Measurements from ENCODE around the gene NCK1.

DNA sequence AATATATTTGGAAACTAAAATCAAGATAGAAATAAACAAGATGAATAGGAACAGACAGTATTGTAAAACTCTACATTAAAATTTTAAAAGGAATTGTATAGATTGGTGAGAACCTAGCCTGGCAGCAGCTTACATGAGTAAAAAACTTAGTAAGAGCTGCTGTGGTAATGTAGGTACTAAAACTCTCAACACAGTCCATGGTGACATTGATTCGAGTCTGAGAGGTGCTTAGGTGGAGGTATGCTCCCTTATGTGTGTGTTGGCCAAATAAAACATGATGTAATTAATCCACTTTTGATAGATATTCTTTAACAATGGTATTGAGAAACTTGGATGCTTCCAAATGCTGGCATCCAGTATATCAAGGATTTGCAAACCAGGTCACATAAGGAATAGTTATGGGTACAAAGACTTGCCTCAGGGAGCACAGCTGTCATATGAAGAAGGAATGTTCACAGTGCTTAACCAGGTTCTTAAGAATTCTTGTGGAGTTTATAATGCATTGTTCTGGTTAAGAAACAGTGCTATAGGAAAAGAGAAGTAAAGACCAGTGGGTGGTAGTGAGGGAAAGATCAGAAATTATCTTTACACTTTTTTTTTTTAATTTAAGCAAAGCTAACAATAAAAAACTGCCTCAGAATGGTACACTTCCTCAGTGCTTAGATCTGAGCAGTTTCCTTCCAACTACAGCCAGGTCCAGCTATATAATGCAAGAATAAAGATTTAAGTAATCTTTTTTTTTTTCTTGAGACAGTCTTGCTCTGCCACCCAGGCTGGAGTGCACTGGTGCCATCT is 71.2 kb downstream of the NCK1 start:
- TF ChIP-seq BACH2 (CRISPR knock-in tag; IDR thresholded peaks at IDR 0.05; ENCODE audit: borderline replicate concordance) (no peak), ZNF70 (CRISPR knock-in tag; IDR thresholded peaks at IDR 0.05) (no peak), TOX (CRISPR knock-in tag; IDR thresholded peaks at IDR 0.05; ENCODE audit: borderline replicate concordance) (no peak), ZFP30 (CRISPR knock-in tag; IDR thresholded peaks at IDR 0.05) (no peak), RARB (CRISPR knock-in tag; IDR thresholded peaks at IDR 0.05) (no peak), PPARA (CRISPR knock-in tag; IDR thresholded peaks at IDR 0.05; ENCODE audit: borderline replicate concordance) (no peak), PATZ1 (CRISPR knock-in tag; IDR thresholded peaks at IDR 0.05; ENCODE audit: borderline replicate concordance) (no peak), ZFP3 (CRISPR knock-in tag; IDR thresholded peaks at IDR 0.05) (no peak), ZNF8 (CRISPR knock-in tag; IDR thresholded peaks at IDR 0.05) (no peak), POU6F1 (CRISPR knock-in tag; IDR thresholded peaks at IDR 0.05; ENCODE audit: borderline replicate concordance, low read depth) (no peak), TCF4 (CRISPR knock-in tag; IDR thresholded peaks at IDR 0.05; ENCODE audit: borderline replicate concordance) (no peak), ESRRG (CRISPR knock-in tag; IDR thresholded peaks at IDR 0.05) (no peak)
- TF ChIP-seq, protein P1, sequence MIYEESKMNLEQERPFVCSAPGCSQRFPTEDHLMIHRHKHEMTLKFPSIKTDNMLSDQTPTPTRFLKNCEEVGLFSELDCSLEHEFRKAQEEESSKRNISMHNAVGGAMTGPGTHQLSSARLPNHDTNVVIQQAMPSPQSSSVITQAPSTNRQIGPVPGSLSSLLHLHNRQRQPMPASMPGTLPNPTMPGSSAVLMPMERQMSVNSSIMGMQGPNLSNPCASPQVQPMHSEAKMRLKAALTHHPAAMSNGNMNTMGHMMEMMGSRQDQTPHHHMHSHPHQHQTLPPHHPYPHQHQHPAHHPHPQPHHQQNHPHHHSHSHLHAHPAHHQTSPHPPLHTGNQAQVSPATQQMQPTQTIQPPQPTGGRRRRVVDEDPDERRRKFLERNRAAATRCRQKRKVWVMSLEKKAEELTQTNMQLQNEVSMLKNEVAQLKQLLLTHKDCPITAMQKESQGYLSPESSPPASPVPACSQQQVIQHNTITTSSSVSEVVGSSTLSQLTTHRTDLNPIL (CRISPR knock-in tag; IDR thresholded peaks at IDR 0.05; ENCODE audit: low read depth): no peak
